Testis (tissue), 2 donors: ENCODE measurements around the gene UTP11.

Experiments used
- POLR2A ChIP-seq: fragments of 450-650 bp; IDR thresholded peaks from one replicate; pipeline ENCODE4 v1.6.1; 2017; ENCODE audit warnings: antibody characterized with exemption, mild to moderate bottlenecking, moderate library complexity
- TF ChIP-seq, protein P1 (sequence below), 3 experiments: fragments of 450-650 bp in 2 of 3; fragments of 200-600 bp in 1 of 3; sonication (generic) in 1 of 3; IDR thresholded peaks; one replicate each; pipeline ENCODE4 v1.5.1; 2016 to 2019; ENCODE audit warnings: antibody characterized with exemption in 3 of 3, mild to moderate bottlenecking in 2 of 3, moderate library complexity in 1 of 3

GRCh38 chr1:38051079-38051543 is 38.6 kb downstream of the UTP11 start:
- TF ChIP-seq, protein P1, sequence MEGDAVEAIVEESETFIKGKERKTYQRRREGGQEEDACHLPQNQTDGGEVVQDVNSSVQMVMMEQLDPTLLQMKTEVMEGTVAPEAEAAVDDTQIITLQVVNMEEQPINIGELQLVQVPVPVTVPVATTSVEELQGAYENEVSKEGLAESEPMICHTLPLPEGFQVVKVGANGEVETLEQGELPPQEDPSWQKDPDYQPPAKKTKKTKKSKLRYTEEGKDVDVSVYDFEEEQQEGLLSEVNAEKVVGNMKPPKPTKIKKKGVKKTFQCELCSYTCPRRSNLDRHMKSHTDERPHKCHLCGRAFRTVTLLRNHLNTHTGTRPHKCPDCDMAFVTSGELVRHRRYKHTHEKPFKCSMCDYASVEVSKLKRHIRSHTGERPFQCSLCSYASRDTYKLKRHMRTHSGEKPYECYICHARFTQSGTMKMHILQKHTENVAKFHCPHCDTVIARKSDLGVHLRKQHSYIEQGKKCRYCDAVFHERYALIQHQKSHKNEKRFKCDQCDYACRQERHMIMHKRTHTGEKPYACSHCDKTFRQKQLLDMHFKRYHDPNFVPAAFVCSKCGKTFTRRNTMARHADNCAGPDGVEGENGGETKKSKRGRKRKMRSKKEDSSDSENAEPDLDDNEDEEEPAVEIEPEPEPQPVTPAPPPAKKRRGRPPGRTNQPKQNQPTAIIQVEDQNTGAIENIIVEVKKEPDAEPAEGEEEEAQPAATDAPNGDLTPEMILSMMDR (IDR thresholded peaks at IDR 0.05) = no peak
- no peak for TF ChIP-seq POLR2A
